Endothelial cell of umbilical vein (primary cell): ENCODE results near the gene LAMB2. TPM values are rescaled to one million over a fixed set of nuclear protein-coding genes. Genes with fewer than 3 reads are reported as not detected.

Experiments
- BruUV-seq: library from RNA; stranded (reverse); fragments of 400-500 nt; replicated peaks from 2 replicates; lab custom pipeline; 2021; lab: Mats Ljungman, UMichigan
- CTCF ChIA-PET: fragments of 300-600, 350-600 bp; sonication (Branson Sonifier 250); formaldehyde crosslinking; loops from one replicate; lab custom pipeline; 2021; ENCODE audit warnings: antibody characterized with exemption, inconsistent platforms; lab: Charles Lee
- POLR2A ChIA-PET: fragments of 300-600, 350-600 bp; sonication (Branson Sonifier 250); formaldehyde crosslinking; loops from one replicate; lab custom pipeline; 2021; ENCODE audit warnings: antibody characterized with exemption, inconsistent platforms; lab: Charles Lee
- DNase-seq: peaks from one replicate; pipeline ENCODE4 v3.0.0-alpha.2; 2011; ENCODE audit warnings: low read depth, low spot score
- FAIRE-seq: peaks from 2 replicates; lab custom pipeline; 2011; peaks lifted over from hg19 to GRCh38; lab: Jason Lieb, UNC
- H2AFZ ChIP-seq: 2 replicates; pipeline ENCODE4 v1.6.0; 2012; ENCODE audit warnings: low read depth, low read length, control low read depth, inconsistent platforms
- H3K27ac ChIP-seq: 2 replicates; pipeline ENCODE4 v1.5.1; 2011; ENCODE audit warnings: low read depth, mild to moderate bottlenecking, control low read depth, low read length, moderate library complexity; ENCODE audit not compliant: insufficient read depth
- H3K27me3 ChIP-seq, 2 experiments: 2 replicates each; pipeline versions ENCODE4 v1.6.0 to v1.6.1; 2011; ENCODE audit warnings: low read length in 2 of 2, mixed read lengths in 1 of 2; ENCODE audit not compliant: control insufficient read depth in 2 of 2, insufficient read depth in 2 of 2
- H3K36me3 ChIP-seq, 2 experiments: 2 replicates in 1 of 2; 3 replicates in 1 of 2; pipeline ENCODE4 v1.5.1; 2011; ENCODE audit warnings: low read length in 2 of 2, mild to moderate bottlenecking in 1 of 2, moderate library complexity in 1 of 2; ENCODE audit not compliant: control insufficient read depth in 2 of 2, insufficient read depth in 2 of 2; ENCODE audit errors: extremely low read depth in 1 of 2
- H3K4me1 ChIP-seq: 3 replicates; pipeline ENCODE4 v1.5.1; 2011; ENCODE audit warnings: mild to moderate bottlenecking, low read length; ENCODE audit not compliant: control insufficient read depth, insufficient read depth; ENCODE audit errors: extremely low read depth
- H3K4me2 ChIP-seq: 2 replicates; pipeline ENCODE4 v1.6.1; 2011; ENCODE audit warnings: low read length, control low read depth, mixed read lengths; ENCODE audit not compliant: insufficient read depth
- H3K4me3 ChIP-seq, 3 experiments: fragments of 200-600 bp in 1 of 3; sonication (generic), shearing (Covaris generic) in 1 of 3; replicated peaks in 1 of 3; 2 replicates each; pipeline ENCODE4 v1.5.1; 2011 to 2016; ENCODE audit warnings: control low read depth in 3 of 3, low read length in 3 of 3, mild to moderate bottlenecking in 2 of 3, inconsistent platforms in 1 of 3, low read depth in 1 of 3, moderate library complexity in 1 of 3; ENCODE audit not compliant: insufficient read depth in 1 of 3
- H3K79me2 ChIP-seq: 2 replicates; pipeline ENCODE4 v1.6.0; 2012; ENCODE audit warnings: low read length, inconsistent platforms; ENCODE audit not compliant: control insufficient read depth, insufficient read depth
- H3K9ac ChIP-seq: replicated peaks from 2 replicates; pipeline ENCODE3; 2011; ENCODE audit warnings: low read length, control low read depth; ENCODE audit not compliant: insufficient read depth; ENCODE audit errors: extremely low read depth
- H3K9me1 ChIP-seq: replicated peaks from 3 replicates; pipeline ENCODE4 v1.6.0; 2011; ENCODE audit warnings: mild to moderate bottlenecking, low read length; ENCODE audit not compliant: control insufficient read depth, insufficient read depth; ENCODE audit errors: extremely low read depth
- H3K9me3 ChIP-seq: replicated peaks from 2 replicates; pipeline ENCODE4 v1.5.1; 2012; ENCODE audit warnings: low read length, inconsistent platforms; ENCODE audit not compliant: control insufficient read depth, insufficient read depth
- H4K20me1 ChIP-seq: replicated peaks from 2 replicates; pipeline ENCODE3; 2011; ENCODE audit warnings: mild to moderate bottlenecking, low read length; ENCODE audit not compliant: control insufficient read depth, insufficient read depth; ENCODE audit errors: extremely low read depth
- EZH2 ChIP-seq: IDR thresholded peaks from 2 replicates; pipeline ENCODE4 v1.6.1; 2012; ENCODE audit warnings: borderline replicate concordance, low read depth, mild to moderate bottlenecking, moderate library complexity, low read length, inconsistent platforms; ENCODE audit not compliant: severe bottlenecking
- FOS ChIP-seq: IDR thresholded peaks from 2 replicates; pipeline ENCODE4 v1.6.1; 2011; ENCODE audit warnings: mild to moderate bottlenecking, low read length, moderate library complexity, borderline replicate concordance; ENCODE audit not compliant: insufficient read depth
- GATA2 ChIP-seq: IDR thresholded peaks from 2 replicates; pipeline ENCODE4 v1.7.0; 2011; ENCODE audit warnings: low read depth, mild to moderate bottlenecking, moderate library complexity, mixed read lengths, low read length; ENCODE audit not compliant: insufficient read length, insufficient read depth
- JUN ChIP-seq: IDR thresholded peaks from 2 replicates; pipeline ENCODE4 v1.6.1; 2011; ENCODE audit warnings: borderline replicate concordance, low read depth; ENCODE audit not compliant: insufficient read length, insufficient read depth
- MYC ChIP-seq: IDR thresholded peaks from one replicate; pipeline ENCODE4 v1.6.1; 2011; ENCODE audit warnings: mild to moderate bottlenecking, low read depth, low read length
- POLR2A ChIP-seq: IDR thresholded peaks from 2 replicates; pipeline ENCODE4 v1.6.1; 2012; ENCODE audit warnings: low read depth, mild to moderate bottlenecking, control low read depth, low read length
- POLR2AphosphoS5 ChIP-seq: IDR thresholded peaks from 2 replicates; pipeline ENCODE4 v1.6.1; 2012; ENCODE audit warnings: low read depth, mild to moderate bottlenecking, control low read depth, low read length, moderate library complexity; ENCODE audit not compliant: insufficient read depth
- dilution Hi-C: fragments of 300-500 bp; cut with MboI; formaldehyde crosslinking; loops from one replicate; pipeline ENCODE4 v1.15.0; 2019; ENCODE audit warnings: low sequenced_read_pairs; ENCODE audit not compliant: extremely low pct_ligation_motif_present
- intact Hi-C: fragments of 100-400 bp; cut with micrococcal nuclease; formaldehyde crosslinking; loops from one replicate; pipeline ENCODE4 v1.10.0; 2022
- polyA plus RNA-seq, 4 experiments: library from polyadenylated mRNA; depleted of rRNA in 3 of 4; stranded (reverse) in 3 of 4; unstranded in 1 of 4; fragments of >200 nt; gene quantifications; 2 replicates each; pipeline versions ENCODE4 v1.2.1 to v1.2.3, GENCODE V29; 2011 to 2012; ENCODE audit warnings: missing spikeins in 1 of 4
- total RNA-seq: library from RNA; stranded (reverse); gene quantifications from 2 replicates; pipeline ENCODE4 v1.2.3, GENCODE V29; 2021
- TF ChIP-seq, protein P1 (sequence below): IDR thresholded peaks from 2 replicates; pipeline ENCODE4 v1.6.1; 2011; ENCODE audit not compliant: insufficient read depth, insufficient read length
- TF ChIP-seq, protein P2 (sequence below), 2 donors: IDR thresholded peaks; 1 replicate in 1 of 2; 2 replicates in 1 of 2; pipeline ENCODE4 v1.5.1; 2011; ENCODE audit warnings: low read length in 2 of 2, mild to moderate bottlenecking in 2 of 2, moderate library complexity in 2 of 2, control low read depth in 1 of 2, inconsistent platforms in 1 of 2, low read depth in 1 of 2; ENCODE audit not compliant: insufficient read depth in 1 of 2; ENCODE audit errors: extremely low read depth in 1 of 2

Gene LAMB2
- total and polyA plus RNA-seq, 2 donors (not counting 3 experiments of a cell fraction or from before 2014, with no cell fraction given), result 423 to 764 TPM

- H3K9me3 ChIP-seq, result no peaks in the 10 kb centered on the region
- H2AFZ ChIP-seq, result no peak overlapping the region
- H3K36me3 ChIP-seq, result peaks cover 6 to 9% of the 10 kb centered on the region in 2 experiments
- no peaks in the 10 kb centered on the region for H3K9me1 ChIP-seq
- TF ChIP-seq EZH2 (no peak), MYC (no peak), POLR2A (no peak), GATA2 (no peak), POLR2AphosphoS5 (no peak), FOS (no peak), JUN (no peak)
- TF ChIP-seq, protein P1, sequence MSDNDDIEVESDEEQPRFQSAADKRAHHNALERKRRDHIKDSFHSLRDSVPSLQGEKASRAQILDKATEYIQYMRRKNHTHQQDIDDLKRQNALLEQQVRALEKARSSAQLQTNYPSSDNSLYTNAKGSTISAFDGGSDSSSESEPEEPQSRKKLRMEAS, result no peak
- TF ChIP-seq, protein P2, sequence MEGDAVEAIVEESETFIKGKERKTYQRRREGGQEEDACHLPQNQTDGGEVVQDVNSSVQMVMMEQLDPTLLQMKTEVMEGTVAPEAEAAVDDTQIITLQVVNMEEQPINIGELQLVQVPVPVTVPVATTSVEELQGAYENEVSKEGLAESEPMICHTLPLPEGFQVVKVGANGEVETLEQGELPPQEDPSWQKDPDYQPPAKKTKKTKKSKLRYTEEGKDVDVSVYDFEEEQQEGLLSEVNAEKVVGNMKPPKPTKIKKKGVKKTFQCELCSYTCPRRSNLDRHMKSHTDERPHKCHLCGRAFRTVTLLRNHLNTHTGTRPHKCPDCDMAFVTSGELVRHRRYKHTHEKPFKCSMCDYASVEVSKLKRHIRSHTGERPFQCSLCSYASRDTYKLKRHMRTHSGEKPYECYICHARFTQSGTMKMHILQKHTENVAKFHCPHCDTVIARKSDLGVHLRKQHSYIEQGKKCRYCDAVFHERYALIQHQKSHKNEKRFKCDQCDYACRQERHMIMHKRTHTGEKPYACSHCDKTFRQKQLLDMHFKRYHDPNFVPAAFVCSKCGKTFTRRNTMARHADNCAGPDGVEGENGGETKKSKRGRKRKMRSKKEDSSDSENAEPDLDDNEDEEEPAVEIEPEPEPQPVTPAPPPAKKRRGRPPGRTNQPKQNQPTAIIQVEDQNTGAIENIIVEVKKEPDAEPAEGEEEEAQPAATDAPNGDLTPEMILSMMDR (IDR thresholded peaks at IDR 0.05; ENCODE audit: extremely low read depth in 1 of 2, insufficient read depth in 1 of 2, low read depth in 1 of 2, low read length in 2 of 2), result no peak
- peak overlapping the region; percentile 96 for H3K4me2 ChIP-seq
- ChIA-PET CTCF (interaction anchor here (0.8 to 3.2 kb wide), 14 partner anchors 12 to 378 kb away, joined by 3 to 47 read pairs (median 8); partner anchors contain the start of genes IMPDH2, KLHDC8B, LAMB2 and NDUFAF3), POLR2A (interaction anchor here (0.6 to 2.6 kb wide), 10 partner anchors 10 to 319 kb away, joined by 3 to 19 read pairs (median 6); partner anchors contain the start of genes IMPDH2, NDUFAF3, RHOA and USP19)
- peaks cover 13% of the 10 kb centered on the region for H3K4me1 ChIP-seq
- dilution Hi-C loops (no loop called here), intact Hi-C loops (loop anchor here (5.0 kb wide), 3 partner anchors 249 to 334 kb away; partner anchors contain the start of genes NICN1, RHOA, TCTA and USP4)
- DNase-seq, result peak; percentile 83
- peak; percentile 60 for FAIRE-seq
- peaks cover 11% of the 10 kb centered on the region for H4K20me1 ChIP-seq
- H3K9ac ChIP-seq, result peak overlapping the region; percentile 99
- H3K4me3 ChIP-seq, result peak overlapping the region; percentile 79 to 100 (median 80)
- H3K27ac ChIP-seq, result peak overlapping the region; percentile 93
- BruUV-seq, result TSS peak; percentile 86
- no peaks in the 10 kb centered on the region for H3K27me3 ChIP-seq
- peaks cover 51% of the 10 kb centered on the region for H3K79me2 ChIP-seq
These were observed 39.7 kb downstream of the LAMB2 start for GRCh38 chr3:49092938-49093852.
